T-cell (primary cell): Measurements from ENCODE around the gene EPB41L4B. TPM values are rescaled to one million over a fixed set of nuclear protein-coding genes. Genes with fewer than 3 reads are reported as not detected.

Experiments used
- ATAC-seq, 4 experiments: fragments of 200-7000 bp in 3 of 4; fragments of 150-1000 bp in 1 of 4; cut with Tn5 transposase; replicated peaks in 1 of 4; 1 replicate in 3 of 4; 2 replicates in 1 of 4; pipeline ENCODE4 v1.10.0; 2021; ENCODE audit warnings: moderate library complexity in 3 of 4, mild to moderate bottlenecking in 2 of 4, moderate number of reproducible peaks in 1 of 4
- CTCF ChIA-PET, 2 donors: fragments of 300-600 bp; sonication (Branson Sonifier 250); formaldehyde crosslinking; loops; one replicate each; lab custom pipeline; 2022; ENCODE audit warnings: antibody characterized with exemption in 2 of 2; lab: Charles Lee
- POLR2A ChIA-PET, 2 donors: fragments of 300-600 bp; sonication (Branson Sonifier 250); formaldehyde crosslinking; loops; one replicate each; lab custom pipeline; 2022; ENCODE audit warnings: antibody characterized with exemption in 2 of 2; lab: Charles Lee
- DNase-seq, 35 experiments: peaks; one replicate each; pipeline versions ENCODE4 v3.0.0 to v3.0.0-alpha.2; 2013 to 2023
- H3K27ac ChIP-seq: one replicate; pipeline ENCODE4 v1.5.1; 2013; ENCODE audit warnings: low read length
- H3K27me3 ChIP-seq, 2 experiments: replicated peaks in 1 of 2; 1 replicate in 1 of 2; 2 replicates in 1 of 2; pipeline versions ENCODE4 v1.6.1 to v1.7.0; 2013; ENCODE audit warnings: low read length in 1 of 2, mixed read lengths in 1 of 2; ENCODE audit not compliant: control insufficient read depth in 2 of 2, insufficient read depth in 2 of 2; ENCODE audit errors: extremely low read depth in 1 of 2
- H3K36me3 ChIP-seq, 2 donors: 1 replicate in 1 of 2; 2 replicates in 1 of 2; pipeline versions ENCODE4 v1.6.1 to v1.7.0; 2013; ENCODE audit warnings: low read length in 1 of 2; ENCODE audit not compliant: control insufficient read depth in 2 of 2, insufficient read depth in 1 of 2; ENCODE audit errors: extremely low read depth in 1 of 2
- H3K4me1 ChIP-seq, 2 experiments: 1 replicate in 1 of 2; 2 replicates in 1 of 2; pipeline versions ENCODE4 v1.6.1 to v1.7.0; 2013; ENCODE audit warnings: low read length in 2 of 2, mixed read lengths in 1 of 2; ENCODE audit not compliant: insufficient read depth in 2 of 2, control insufficient read depth in 1 of 2; ENCODE audit errors: extremely low read depth in 1 of 2
- H3K4me3 ChIP-seq, 2 donors: 1 replicate in 1 of 2; 2 replicates in 1 of 2; pipeline versions ENCODE4 v1.5.1 to v1.7.0; 2013; ENCODE audit warnings: mild to moderate bottlenecking in 2 of 2, low read length in 1 of 2, moderate library complexity in 1 of 2; ENCODE audit not compliant: control insufficient read depth in 1 of 2; ENCODE audit errors: extremely low read depth in 1 of 2
- H3K9me3 ChIP-seq: 2 replicates; pipeline ENCODE4 v1.7.0; 2013
- H3K27ac Mint-ChIP-seq, 2 donors: one replicate each; pipeline ENCODE4 v1.8.0; 2020 to 2021; ENCODE audit warnings: mild to moderate bottlenecking in 2 of 2, mixed read lengths in 2 of 2
- H3K27me3 Mint-ChIP-seq, 2 donors: one replicate each; pipeline ENCODE4 v1.8.0; 2021 to 2022; ENCODE audit warnings: mixed read lengths in 2 of 2
- H3K36me3 Mint-ChIP-seq: one replicate; pipeline ENCODE4 v1.8.0; 2021; ENCODE audit warnings: mixed read lengths
- H3K4me1 Mint-ChIP-seq, 3 donors: one replicate each; pipeline ENCODE4 v1.8.0; 2020 to 2022; ENCODE audit warnings: mixed read lengths in 3 of 3, mild to moderate bottlenecking in 1 of 3
- H3K4me3 Mint-ChIP-seq, 3 donors: one replicate each; pipeline ENCODE4 v1.8.0; 2020 to 2022; ENCODE audit warnings: mild to moderate bottlenecking in 3 of 3, mixed read lengths in 3 of 3, moderate library complexity in 3 of 3
- H3K9me3 Mint-ChIP-seq, 3 donors: one replicate each; pipeline ENCODE4 v1.8.0; 2020 to 2022; ENCODE audit warnings: mixed read lengths in 3 of 3
- WGBS: methylation state at CpG from one replicate; pipeline ENCODE4 v1.1.5; 2013; ENCODE audit warnings: missing lambda C conversion rate; ENCODE audit not compliant: insufficient coverage; 5-methylcytosine and 5-hydroxymethylcytosine counted together
- total RNA-seq, 35 experiments: library from RNA in 6 of 35; stranded (reverse) in 6 of 35; fragments of 120-200 nt in 1 of 35; gene quantifications; one replicate each; pipeline versions ENCODE4 v1.2.1 to v1.2.4 and lab custom pipeline; 2013 to 2026

Gene EPB41L4B
- total RNA-seq, 5 donors from 2014 or later (not counting 1 experiment from before 2014, with no cell fraction given) = 0.16 to 0.26 (median 0.16) TPM; not detected in 2

- Histone ChIP-seq H3K9me3 (no peaks in the 10 kb centered on the region), H3K36me3 (no peaks in the 10 kb centered on the region), H3K4me1 (peaks cover 5 to 18% of the 10 kb centered on the region in 2 experiments), H3K27me3 (no peaks in the 10 kb centered on the region), H3K4me3 (no peak overlapping the region), H3K27ac (no peak overlapping the region)
- 88% methylated on average over 8 of the region's 12 CpGs for WGBS
- CTCF ChIA-PET = no interaction called here
- ATAC-seq (no peak), DNase-seq (no peak)
- H3K9me3 Mint-ChIP-seq = no peaks in the 10 kb centered on the region
- H3K27me3 Mint-ChIP-seq = no peaks in the 10 kb centered on the region
- H3K27ac Mint-ChIP-seq = no peak overlapping the region
- POLR2A ChIA-PET = no interaction called here
- no peaks in the 10 kb centered on the region for H3K36me3 Mint-ChIP-seq
- H3K4me3 Mint-ChIP-seq = no peak overlapping the region
- peaks cover 10 to 15% (median 12%) of the 10 kb centered on the region in 3 donors for H3K4me1 Mint-ChIP-seq
Measured at GRCh38 chr9:109122726-109123621, 197.9 kb downstream of the EPB41L4B start.

Other genes starting within 250 kb of the EPB41L4B start
- gene TMEM245, start 201.1 kb downstream of the EPB41L4B start, total RNA-seq = 10 to 100 TPM; 32.5 to 68.1 (median 52.5) TPM
- under 1 TPM in 1 of 5 donors, not detected in 4; 0.03 TPM for gene FRRS1L, start 153.8 kb downstream of the EPB41L4B start, total RNA-seq
- gene PTPN3, start 177.2 kb upstream of the EPB41L4B start, total RNA-seq = under 1 TPM; 0.05 to 0.12 (median 0.09) TPM